ENCODE measurements around the gene POLR2J.

The POLR2J gene

GRCh38 chr7:102447311-102447710 is 31.4 kb downstream of the POLR2J start:
- no peak for DNase-seq (ENCODE audit: low read depth)
- H3K4me3 ChIP-seq (ENCODE audit: low read depth, low read length) = no peak overlapping the region

GRCh38 chr7:102446387-102447156 is 32.1 kb downstream of the POLR2J start:
- no peak for DNase-seq (ENCODE audit: low read depth)
- H3K4me3 ChIP-seq (ENCODE audit: low read depth, low read length) = no peak overlapping the region

- no peak overlapping the region for H3K4me3 ChIP-seq (ENCODE audit: low read depth, low read length)
- DNase-seq (ENCODE audit: low read depth) = no peak
Measured at GRCh38 chr7:102445674-102446071, 33.0 kb downstream of the POLR2J start.

GRCh38 chr7:102444961-102445673 is 33.6 kb downstream of the POLR2J start:
- no peak overlapping the region for H3K4me3 ChIP-seq (ENCODE audit: low read depth, low read length)
- DNase-seq (ENCODE audit: low read depth) = no peak

GRCh38 chr7:102439963-102440795 is 38.5 kb downstream of the POLR2J start:
- H3K4me3 ChIP-seq (ENCODE audit: low read depth, low read length) = no peak overlapping the region
- peak; percentile 25 for DNase-seq (ENCODE audit: low read depth)

GRCh38 chr7:102436118-102436517 is 42.6 kb downstream of the POLR2J start:
- no peak overlapping the region for H3K4me3 ChIP-seq (ENCODE audit: low read depth, low read length)
- DNase-seq (ENCODE audit: low read depth) = no peak

- H3K4me3 ChIP-seq (ENCODE audit: low read depth, low read length) = peak overlapping the region; percentile 80
- no peak for DNase-seq (ENCODE audit: low read depth)
Measured at GRCh38 chr7:102434039-102434486, 44.7 kb downstream of the POLR2J start.

GRCh38 chr7:102433219-102434038 is 45.3 kb downstream of the POLR2J start, which contains the start of gene ORAI2:
TSS of gene ORAI2 (plus strand) at chr7:102433575. CDS start at chr7:102438957, 5,382 bp downstream.
- no peak for DNase-seq (ENCODE audit: low read depth)
- H3K4me3 ChIP-seq (ENCODE audit: low read depth, low read length) = peak within 1 kb of the TSS; percentile 80

GRCh38 chr7:102432442-102433218 is 46.1 kb downstream of the POLR2J start:
- no peak for DNase-seq (ENCODE audit: low read depth)

GRCh38 chr7:102431617-102432298 is 47.0 kb downstream of the POLR2J start:
- no peak for DNase-seq (ENCODE audit: low read depth)
- H3K4me3 ChIP-seq (ENCODE audit: low read depth, low read length) = no peak overlapping the region

More at GRCh38 chr7:102432442-102433218, 46.1 kb downstream of the POLR2J start:
- H3K4me3 ChIP-seq (ENCODE audit: low read depth, low read length) = peak overlapping the region; percentile 80

GRCh38 chr7:102429141-102429899 is 49.4 kb downstream of the POLR2J start:
- H3K4me3 ChIP-seq (ENCODE audit: low read depth, low read length) = no peak overlapping the region
- DNase-seq (ENCODE audit: low read depth) = no peak

GRCh38 chr7:102427019-102427405 is 51.7 kb downstream of the POLR2J start:
- no peak overlapping the region for H3K4me3 ChIP-seq (ENCODE audit: low read depth, low read length)
- DNase-seq (ENCODE audit: low read depth) = no peak

- no peak for DNase-seq (ENCODE audit: low read depth)
- no peak overlapping the region for H3K4me3 ChIP-seq (ENCODE audit: low read depth, low read length)
Measured at GRCh38 chr7:102426268-102427018, 52.3 kb downstream of the POLR2J start.

- DNase-seq (ENCODE audit: low read depth) = no peak
- H3K4me3 ChIP-seq (ENCODE audit: low read depth, low read length) = no peak overlapping the region
Measured at GRCh38 chr7:102425639-102426267, 53.0 kb downstream of the POLR2J start.

- no peak for DNase-seq (ENCODE audit: low read depth)
- no peak overlapping the region for H3K4me3 ChIP-seq (ENCODE audit: low read depth, low read length)
Measured at GRCh38 chr7:102424787-102425218, 53.9 kb downstream of the POLR2J start.

- H3K4me3 ChIP-seq (ENCODE audit: low read depth, low read length) = no peak overlapping the region
- DNase-seq (ENCODE audit: low read depth) = no peak
Measured at GRCh38 chr7:102424129-102424551, 54.6 kb downstream of the POLR2J start.
